ENCODE results near the gene COMMD8.

GRCh38 chr4:47413521-47413920 is 50.0 kb downstream of the COMMD8 start:
- no peak for TF ChIP-seq CTCF (IDR thresholded peaks at IDR 0.05)
- no peak for TF ChIP-seq POLR2A (IDR thresholded peaks at IDR 0.05)
